ENCODE measurements around the gene ITK.

The ITK gene

DNA sequence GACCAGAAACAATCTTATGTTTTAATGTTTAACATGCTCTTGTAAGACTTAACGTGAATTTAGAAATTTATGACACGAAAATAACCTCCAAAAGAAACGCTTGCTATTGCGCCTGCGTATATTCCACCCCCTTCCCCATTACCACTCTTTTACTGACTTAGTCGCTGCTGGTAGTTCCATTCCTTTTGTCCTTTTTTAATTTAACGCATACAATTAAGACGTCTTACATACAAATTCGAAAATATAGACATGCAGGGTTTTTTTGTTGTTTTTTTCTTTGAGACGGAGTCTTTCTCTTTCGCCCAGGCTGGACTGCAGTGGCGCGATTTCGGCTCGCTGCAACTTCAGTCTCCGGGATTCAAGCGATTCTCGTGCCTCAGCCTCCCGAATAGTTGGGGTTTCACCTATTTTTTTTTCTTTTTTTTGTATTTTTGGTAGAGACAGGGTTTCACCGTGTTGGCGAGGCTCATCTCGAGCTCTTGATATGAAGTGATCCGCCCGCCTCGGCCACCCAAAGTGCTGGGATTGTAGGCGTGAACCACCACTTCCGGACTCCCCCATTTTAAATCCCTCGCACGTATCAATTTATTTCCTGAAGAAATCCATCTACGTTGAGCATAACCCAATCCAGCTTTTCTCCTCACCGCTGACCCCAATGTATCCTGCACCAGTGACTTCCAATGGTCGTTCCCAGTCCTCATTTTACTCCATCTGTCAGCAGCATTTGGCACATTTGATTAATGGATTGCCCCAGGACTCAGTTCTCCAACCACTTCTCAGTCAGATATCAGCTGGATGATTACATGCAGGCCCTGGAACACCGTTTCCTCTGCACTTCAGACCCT, 37.3 kb upstream of the ITK start:
- H3K27me3 ChIP-seq = no peaks in the 10 kb centered on the region
- intact Hi-C loops (cut with DNase I; ENCODE audit: low total_unique reads) = no loop called here
- DNase-seq = peak; percentile 60 to 74
- H3K36me3 ChIP-seq = peaks cover 3 to 12% (median 8%) of the 10 kb centered on the region in 3 donors
- H3K27ac ChIP-seq = peak overlapping the region; percentile 84 to 92
- peak overlapping the region; percentile 83 to 96 for H3K4me3 ChIP-seq
- TF ChIP-seq, protein P1, sequence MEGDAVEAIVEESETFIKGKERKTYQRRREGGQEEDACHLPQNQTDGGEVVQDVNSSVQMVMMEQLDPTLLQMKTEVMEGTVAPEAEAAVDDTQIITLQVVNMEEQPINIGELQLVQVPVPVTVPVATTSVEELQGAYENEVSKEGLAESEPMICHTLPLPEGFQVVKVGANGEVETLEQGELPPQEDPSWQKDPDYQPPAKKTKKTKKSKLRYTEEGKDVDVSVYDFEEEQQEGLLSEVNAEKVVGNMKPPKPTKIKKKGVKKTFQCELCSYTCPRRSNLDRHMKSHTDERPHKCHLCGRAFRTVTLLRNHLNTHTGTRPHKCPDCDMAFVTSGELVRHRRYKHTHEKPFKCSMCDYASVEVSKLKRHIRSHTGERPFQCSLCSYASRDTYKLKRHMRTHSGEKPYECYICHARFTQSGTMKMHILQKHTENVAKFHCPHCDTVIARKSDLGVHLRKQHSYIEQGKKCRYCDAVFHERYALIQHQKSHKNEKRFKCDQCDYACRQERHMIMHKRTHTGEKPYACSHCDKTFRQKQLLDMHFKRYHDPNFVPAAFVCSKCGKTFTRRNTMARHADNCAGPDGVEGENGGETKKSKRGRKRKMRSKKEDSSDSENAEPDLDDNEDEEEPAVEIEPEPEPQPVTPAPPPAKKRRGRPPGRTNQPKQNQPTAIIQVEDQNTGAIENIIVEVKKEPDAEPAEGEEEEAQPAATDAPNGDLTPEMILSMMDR (IDR thresholded peaks at IDR 0.05) = no peak
- peaks cover 0 to 21% (median 14%) of the 10 kb centered on the region in 4 donors for H3K4me1 ChIP-seq
- no peaks in the 10 kb centered on the region for H3K9me3 ChIP-seq

DNA sequence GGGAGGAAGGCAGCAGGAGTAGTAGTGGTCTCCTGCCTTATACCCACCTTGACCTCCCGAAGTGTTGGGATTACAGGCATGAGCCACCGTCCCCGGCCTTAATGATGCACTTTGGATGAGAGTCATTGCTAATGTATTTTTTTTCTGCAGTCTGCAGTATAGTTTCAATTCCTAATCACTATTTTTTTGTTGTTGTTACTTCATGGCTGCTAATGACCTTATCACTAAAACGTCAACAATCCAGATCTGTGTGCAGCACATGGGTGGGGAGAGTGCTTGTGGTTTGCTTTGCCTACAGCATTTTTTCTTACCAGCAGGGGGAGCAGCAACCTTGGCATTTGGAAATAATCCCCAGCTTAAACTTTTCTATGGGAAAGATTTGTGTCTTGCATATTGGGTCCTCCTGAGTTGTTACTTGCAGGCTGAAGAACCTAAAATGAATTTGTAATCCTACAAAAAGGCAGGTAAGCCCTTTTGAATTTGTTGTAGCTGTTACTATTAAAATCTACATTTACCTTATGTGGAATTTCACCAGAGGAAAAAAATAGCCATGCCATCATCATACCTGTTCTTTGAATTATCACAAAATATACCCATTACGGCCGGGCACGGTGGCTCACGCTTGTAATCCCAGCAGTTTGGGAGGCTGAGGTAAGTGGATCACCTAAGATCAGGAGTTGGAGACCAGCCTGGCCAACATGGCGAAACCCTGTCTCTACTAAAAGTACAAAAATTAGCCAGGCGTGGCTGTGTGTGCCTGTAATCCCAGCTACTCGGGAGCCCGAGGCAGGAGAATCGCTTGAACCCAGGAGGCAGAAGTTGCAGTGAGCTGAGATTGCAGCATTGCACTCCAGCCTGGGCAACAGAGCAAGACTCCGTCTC, 31.7 kb upstream of the ITK start:
- intact Hi-C loops (cut with DNase I; ENCODE audit: low total_unique reads) = no loop called here
- no peaks in the 10 kb centered on the region for H3K9me3 ChIP-seq
- no peaks in the 10 kb centered on the region for H3K27me3 ChIP-seq
- peak overlapping the region in 1 of 2 donors; percentile 11 for H3K27ac ChIP-seq
- peak overlapping the region in 1 of 2 donors; percentile 2 for H3K4me3 ChIP-seq
- TF ChIP-seq, protein P1 (IDR thresholded peaks at IDR 0.05) = peak; percentile 83 to 87
- H3K4me1 ChIP-seq = peaks cover 0 to 15% (median 3%) of the 10 kb centered on the region in 4 donors
- peak in 1 of 2 donors; percentile 63 for DNase-seq
- no peaks in the 10 kb centered on the region for H3K36me3 ChIP-seq

DNA sequence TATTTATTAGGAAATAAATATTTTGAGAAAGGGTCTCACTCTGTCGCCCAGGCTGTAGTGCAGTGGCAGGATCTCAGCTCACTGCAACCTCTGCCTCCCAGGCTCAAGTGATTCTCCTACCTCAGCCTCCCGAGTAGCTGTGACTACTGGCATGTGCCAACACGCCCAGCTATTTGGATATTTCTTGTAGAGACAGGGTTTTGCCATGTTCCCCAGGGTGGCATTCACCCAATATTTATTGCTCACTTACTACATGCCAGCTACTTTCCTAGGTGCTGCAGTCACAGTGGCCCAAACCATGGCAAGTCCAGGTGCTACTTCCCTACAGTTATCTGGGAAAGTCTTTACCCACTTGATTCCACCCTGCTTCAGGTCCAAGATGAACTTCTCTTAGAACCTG, 29.6 kb upstream of the ITK start:
- Histone ChIP-seq H3K9me3 (no peaks in the 10 kb centered on the region), H3K36me3 (no peaks in the 10 kb centered on the region), H3K27me3 (no peaks in the 10 kb centered on the region), H3K27ac (no peak overlapping the region), H3K4me3 (no peak overlapping the region), H3K4me1 (peaks cover 0 to 15% (median 3%) of the 10 kb centered on the region in 4 donors)
- intact Hi-C loops (cut with DNase I; ENCODE audit: low total_unique reads) = loop anchor here (10.0 kb wide), 1 partner anchor 104 kb away; no protein-coding TSS in a partner anchor
- DNase-seq = no peak
- TF ChIP-seq, protein P1 (IDR thresholded peaks at IDR 0.05) = no peak

DNA sequence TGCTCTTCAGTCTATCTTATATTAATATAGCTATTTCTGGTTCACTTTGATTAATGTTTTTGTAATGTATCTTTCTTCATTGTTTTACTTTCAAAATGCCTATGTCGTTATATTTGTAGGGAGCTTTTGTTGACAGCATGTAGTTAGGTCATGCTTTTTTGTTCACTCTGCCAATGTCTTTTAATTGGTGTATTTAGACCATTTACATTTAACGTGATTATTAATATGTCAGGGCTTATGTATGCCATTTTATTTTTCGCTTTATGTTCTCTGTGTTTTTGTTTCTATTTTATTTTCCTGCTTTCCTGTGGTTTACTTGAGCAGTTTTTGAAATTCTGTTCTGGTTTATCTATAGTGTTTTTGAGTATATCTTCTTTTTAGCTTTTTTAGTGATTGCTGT, 25.3 kb upstream of the ITK start:
- Histone ChIP-seq H3K36me3 (no peaks in the 10 kb centered on the region), H3K27me3 (peaks cover 0 to 2% of the 10 kb centered on the region in 2 donors), H3K9me3 (no peaks in the 10 kb centered on the region), H3K4me1 (no peaks in the 10 kb centered on the region), H3K27ac (no peak overlapping the region), H3K4me3 (no peak overlapping the region)
- TF ChIP-seq, protein P1 (IDR thresholded peaks at IDR 0.05) = no peak
- no peak for DNase-seq
- intact Hi-C loops (cut with DNase I; ENCODE audit: low total_unique reads) = loop anchor here (10.0 kb wide), 1 partner anchor 100 kb away; no protein-coding TSS in a partner anchor

DNA sequence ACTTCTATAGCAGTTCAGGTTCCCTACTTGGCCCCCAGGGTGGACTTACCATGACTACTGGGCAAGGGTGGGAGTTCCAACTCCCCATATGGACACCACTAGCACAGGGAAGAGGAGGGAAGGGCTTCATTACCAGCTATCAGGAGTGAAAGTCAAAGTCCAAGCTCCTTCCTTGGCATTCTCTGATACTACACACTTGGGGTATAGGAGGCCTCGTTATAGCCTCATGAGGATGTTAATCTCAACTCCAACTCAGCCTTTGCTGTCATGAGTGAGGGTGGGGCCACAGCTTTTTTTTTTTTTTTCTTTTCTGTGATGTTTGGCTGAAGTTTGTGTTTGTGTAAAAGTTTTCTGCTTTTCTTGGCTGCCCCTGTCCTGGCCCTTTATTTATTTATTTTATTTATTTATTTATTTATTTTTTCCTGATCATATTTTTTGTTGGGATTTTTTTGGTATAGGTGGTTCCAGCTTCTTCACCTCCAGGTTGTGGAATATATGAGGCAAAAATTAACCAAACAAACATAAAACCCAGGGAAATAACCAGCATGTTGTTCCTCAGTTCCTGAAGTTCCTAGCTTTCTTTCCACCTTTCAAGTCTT, 23.2 kb upstream of the ITK start:
- Histone ChIP-seq H3K27ac (no peak overlapping the region), H3K4me3 (no peak overlapping the region), H3K4me1 (no peaks in the 10 kb centered on the region), H3K27me3 (peaks cover 0 to 8% of the 10 kb centered on the region in 2 donors), H3K36me3 (no peaks in the 10 kb centered on the region), H3K9me3 (no peaks in the 10 kb centered on the region)
- no peak for DNase-seq
- TF ChIP-seq, protein P1 (IDR thresholded peaks at IDR 0.05) = no peak
- intact Hi-C loops (cut with DNase I; ENCODE audit: low total_unique reads) = loop anchor here (10.0 kb wide), 1 partner anchor 97 kb away; no protein-coding TSS in a partner anchor

Data from tibial artery (tissue), 4 donors.